Limb (tissue), 2 donors: Measurements from ENCODE around the gene PLEKHO2.
A peak's percentile ranks its signal among the peaks of the same experiment; 100 is the strongest.
"Not testable (repeated sequence)": the region's sequence is repeated elsewhere in the genome, so short reads cannot be mapped to it uniquely, and the experiment has no call there.

Source experiments
- DNase-seq, 2 donors: peaks; one replicate each; pipeline ENCODE4 v3.0.0-alpha.2; 2016; ENCODE audit errors: extremely low spot score in 2 of 2

The PLEKHO2 gene, protein sequence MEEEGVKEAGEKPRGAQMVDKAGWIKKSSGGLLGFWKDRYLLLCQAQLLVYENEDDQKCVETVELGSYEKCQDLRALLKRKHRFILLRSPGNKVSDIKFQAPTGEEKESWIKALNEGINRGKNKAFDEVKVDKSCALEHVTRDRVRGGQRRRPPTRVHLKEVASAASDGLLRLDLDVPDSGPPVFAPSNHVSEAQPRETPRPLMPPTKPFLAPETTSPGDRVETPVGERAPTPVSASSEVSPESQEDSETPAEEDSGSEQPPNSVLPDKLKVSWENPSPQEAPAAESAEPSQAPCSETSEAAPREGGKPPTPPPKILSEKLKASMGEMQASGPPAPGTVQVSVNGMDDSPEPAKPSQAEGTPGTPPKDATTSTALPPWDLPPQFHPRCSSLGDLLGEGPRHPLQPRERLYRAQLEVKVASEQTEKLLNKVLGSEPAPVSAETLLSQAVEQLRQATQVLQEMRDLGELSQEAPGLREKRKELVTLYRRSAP

DNA sequence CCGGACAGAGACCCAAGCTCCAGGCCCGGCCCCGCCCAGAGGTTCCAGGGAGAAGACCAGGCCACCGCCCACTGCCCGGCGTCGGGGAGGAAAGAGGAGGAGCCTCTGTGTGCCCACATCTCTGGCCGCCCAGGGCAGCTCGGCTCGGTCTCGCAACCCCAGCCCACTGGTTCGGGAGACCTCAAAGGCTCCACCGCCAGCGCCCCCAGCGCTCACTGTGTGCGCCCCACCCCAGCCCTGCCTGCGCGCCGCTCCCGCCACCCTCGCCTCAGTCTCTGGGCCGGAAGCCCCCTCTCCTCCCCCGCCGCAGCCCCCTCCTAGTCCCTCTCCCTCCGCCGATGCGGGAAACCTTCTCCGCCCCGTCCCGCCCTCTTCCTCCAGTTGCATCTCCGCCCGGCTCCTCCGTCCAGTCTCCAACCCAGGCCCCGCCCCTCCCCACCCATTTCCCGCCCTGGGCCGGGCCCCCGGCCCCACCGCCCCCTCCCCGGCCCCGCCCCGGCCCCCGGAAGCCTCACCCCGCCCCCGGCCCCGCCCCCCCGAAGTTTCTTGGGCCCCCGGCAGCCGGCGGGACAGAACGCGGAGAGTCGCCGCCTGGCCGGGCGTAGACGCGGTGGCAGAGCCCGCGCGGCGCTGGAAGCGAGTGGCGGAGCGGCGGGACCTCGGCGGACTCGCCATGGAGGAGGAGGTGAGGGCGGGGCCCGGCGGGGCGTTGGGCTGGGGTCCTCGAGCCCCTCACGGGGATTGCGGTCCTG is at the start of gene PLEKHO2:
Gene PLEKHO2, plus strand, starts transcription at position 572 of the 752 bp plus-strand sequence. Its CDS starts 102 bp downstream, at position 674.
- DNase-seq, result peak; percentile 97 to 98

DNA sequence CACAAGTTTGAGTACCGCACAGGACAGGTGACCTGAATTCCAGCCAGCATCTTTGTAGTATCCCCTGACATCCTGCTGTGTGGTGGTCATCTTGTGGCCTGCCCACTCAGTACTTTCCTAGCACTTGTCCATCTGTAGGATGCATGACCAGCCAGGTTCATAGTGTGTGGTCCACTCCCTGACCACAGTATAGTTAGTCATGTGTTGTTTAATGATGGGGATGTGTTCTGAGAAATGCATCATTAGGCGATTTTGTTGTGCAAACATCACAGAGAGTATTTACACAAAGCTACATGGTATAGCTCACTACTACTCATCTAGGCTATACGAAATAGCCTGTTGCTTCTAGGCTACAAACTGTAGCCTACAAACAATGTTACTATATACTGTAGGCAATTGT is 49.4 kb upstream of the PLEKHO2 start:
- no peak for DNase-seq

DNA sequence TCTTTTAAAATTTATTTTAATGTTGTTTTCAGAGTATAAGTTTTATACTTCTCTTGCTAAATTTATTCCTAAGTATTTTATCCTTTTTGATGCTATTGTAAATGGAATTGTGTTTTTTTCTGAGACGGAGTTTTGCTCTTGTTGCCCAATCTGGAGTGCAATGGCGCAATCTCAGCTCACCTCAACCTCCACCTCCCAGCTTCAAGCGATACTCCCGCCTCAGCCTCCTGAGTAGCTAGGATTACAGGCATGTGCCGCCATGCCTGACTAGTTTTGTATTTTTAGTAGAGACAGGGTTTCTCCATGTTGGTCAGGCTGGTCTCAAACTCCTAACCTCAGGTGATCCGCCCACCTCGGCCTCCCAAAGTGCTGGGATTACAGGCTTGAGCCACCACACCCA is 46.4 kb upstream of the PLEKHO2 start:
- DNase-seq, result not testable (repeated sequence)

DNA sequence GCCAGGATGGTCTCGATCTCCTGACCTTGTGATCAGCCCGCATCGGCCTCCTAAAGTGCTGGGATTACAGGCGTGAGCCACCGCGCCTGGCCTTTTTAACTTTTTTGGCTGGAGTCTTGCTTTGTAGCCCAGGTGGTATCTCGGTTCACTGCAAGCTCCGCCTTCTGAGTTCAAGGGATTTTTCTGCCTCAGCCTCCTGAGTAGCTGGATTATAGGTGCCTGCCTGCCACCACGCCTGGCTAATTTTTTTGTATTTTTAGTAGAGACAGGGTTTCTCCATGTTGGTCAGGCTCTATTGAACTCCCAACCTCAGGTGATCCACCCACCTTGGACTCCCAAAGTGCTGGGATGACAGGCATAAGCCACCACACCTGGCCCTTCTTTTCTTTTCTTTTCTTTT is 45.8 kb upstream of the PLEKHO2 start:
- not testable (repeated sequence) for DNase-seq

DNA sequence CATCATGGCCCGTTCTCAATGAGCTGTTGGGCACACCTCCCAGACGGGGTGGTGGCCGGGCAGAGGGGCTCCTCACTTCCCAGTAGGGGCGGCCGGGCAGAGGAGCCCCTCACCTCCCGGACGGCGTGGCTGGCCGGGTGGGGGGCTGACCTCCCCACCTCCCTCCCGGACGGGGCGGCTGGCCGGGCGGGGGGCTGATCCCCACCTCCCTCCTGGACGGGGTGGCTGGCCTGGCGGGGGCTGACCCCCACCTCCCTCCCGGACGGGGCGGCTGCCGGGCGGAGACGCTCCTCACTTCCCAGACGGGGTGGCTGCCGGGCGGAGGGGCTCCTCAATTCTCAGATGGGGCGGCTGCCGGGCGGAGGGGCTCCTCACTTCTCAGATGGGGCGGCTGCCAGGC is 42.8 kb upstream of the PLEKHO2 start:
- DNase-seq, result not testable (repeated sequence)

DNA sequence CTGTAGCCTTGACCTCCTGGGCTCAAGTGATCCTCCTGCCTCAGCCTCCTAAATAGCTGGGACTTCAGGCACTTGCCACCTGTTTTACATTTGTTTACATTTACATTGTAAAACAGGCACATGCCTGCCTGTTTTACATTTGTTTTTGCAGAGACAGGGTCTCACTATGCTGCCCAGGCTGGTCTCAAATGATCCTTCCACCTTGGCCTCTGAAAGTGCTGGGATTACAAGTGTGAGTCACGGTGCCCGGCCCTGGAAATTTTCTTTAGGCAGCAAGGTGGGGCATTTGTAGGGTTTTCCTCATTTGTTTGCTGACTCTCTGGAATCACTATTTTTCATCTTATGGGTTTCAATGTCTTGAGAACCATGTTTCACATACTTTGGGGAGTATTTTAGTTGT is 41.2 kb upstream of the PLEKHO2 start:
- DNase-seq, result no peak

DNA sequence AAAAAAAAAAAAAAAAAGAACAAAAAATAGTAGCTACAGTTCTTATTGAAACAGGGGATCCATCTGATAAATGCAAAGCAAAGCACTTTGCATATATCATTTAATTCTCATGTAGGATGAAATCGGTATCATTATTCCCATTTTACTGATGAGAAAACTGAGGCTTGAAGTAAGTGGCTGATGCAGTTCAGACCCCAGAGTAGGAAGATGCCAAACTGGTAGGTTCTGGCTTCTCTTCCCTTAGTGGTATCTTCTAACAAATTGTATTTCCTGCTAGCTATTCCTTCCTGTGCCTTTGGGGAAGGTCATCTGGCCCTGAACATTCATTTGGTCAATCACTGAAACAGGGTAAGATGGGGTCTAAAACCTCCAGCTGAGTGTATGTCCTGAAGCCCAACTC is 38.2 kb upstream of the PLEKHO2 start:
- DNase-seq, result no peak

DNA sequence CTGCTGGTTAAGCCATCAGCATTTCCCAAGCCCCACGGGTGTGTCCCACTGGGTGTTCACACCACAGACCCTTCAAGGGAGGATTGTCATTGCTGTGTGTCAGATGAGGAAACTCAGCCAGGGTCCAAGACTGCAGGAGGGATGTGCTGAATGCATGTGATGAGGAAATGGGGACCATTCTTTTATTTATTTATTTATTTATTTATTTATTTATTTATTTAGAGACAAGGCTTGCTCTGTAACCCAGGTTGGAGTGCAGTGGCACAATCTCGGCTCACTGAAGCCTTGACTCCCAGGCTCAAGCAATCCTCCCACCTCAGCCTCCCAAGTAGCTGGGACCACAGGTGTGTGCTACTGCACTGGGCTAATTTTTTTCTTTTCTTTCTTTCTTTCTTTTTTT is 37.1 kb upstream of the PLEKHO2 start:
- DNase-seq, result no peak

DNA sequence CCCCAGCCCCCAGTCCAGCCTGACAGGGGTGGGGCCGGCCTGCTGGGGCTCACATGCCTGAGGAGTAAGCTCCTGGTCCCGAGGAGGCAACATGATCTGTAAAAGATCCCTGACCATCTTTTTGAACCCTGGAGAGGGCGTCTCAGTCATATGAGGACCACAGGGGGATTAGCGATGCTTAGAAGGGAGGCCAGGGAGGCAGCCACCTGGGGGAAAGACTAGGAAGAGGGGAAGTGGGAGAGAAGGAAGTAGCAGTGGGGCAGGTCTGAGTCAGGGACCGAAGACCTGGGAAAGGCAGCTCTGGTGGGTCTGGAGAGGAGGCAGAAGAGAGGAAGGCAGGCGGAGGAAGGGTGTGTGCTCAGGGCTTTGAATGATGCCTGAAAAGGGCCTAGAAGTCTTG is 35.2 kb upstream of the PLEKHO2 start:
- DNase-seq, result no peak

DNA sequence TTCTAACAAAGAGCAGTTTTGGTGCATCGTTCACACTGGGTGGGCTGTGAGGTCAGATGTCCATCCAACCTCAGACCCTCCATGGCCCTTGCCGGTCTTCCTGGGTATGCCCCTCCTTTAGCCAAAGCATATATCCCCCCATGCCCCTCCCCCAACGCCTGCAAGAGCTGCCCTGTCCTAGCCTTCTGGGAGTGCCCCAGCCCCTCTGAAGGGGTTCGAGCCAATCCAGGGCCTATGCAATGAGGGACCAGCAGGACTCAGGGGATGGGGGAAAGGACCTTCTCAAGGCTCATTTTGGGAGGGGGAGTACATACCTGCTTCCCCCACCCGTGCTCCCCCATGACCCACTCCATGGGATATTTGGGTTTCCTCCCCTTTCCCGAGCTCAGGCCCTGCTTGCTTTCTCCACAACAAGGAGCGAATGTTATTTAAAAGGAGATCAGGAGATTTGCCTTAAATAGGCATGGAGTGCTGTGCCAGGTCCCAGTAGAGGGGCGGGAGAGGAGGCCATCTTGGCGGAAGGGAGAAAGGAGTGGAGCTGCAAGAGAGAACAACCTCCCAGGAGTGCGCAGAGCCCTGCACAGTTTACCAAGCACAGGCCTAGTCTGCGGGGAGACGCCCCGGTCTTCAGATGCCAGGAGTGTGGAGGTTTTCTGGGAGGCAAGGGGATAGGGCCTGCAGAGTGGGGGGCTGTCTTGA is 34.5 kb upstream of the PLEKHO2 start:
- peak in 1 of 2 donors; percentile 38 for DNase-seq

DNA sequence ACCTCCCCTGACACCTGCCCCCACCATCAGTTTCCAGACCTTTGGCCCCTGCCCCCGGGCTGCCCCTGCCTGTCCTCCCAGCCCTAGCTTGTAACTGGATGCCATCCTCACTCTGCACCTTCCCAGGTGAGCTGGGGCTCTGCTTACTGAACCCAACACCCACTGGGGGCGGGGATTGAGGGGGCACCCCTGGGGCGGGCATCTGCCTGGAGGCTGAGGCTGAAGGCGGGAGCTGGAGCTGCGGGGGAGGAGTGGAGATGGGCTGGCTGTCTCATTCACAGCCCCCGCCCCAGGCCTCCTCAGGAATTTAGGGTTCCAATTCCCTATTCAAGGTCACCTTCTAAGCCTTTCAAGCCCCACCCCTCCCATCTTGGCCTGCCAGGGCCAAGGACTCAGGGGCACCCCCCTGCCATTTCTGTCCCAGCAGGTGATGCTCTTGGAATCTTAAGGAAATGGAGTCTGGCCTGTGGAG is 33.9 kb upstream of the PLEKHO2 start:
- DNase-seq, result no peak

DNA sequence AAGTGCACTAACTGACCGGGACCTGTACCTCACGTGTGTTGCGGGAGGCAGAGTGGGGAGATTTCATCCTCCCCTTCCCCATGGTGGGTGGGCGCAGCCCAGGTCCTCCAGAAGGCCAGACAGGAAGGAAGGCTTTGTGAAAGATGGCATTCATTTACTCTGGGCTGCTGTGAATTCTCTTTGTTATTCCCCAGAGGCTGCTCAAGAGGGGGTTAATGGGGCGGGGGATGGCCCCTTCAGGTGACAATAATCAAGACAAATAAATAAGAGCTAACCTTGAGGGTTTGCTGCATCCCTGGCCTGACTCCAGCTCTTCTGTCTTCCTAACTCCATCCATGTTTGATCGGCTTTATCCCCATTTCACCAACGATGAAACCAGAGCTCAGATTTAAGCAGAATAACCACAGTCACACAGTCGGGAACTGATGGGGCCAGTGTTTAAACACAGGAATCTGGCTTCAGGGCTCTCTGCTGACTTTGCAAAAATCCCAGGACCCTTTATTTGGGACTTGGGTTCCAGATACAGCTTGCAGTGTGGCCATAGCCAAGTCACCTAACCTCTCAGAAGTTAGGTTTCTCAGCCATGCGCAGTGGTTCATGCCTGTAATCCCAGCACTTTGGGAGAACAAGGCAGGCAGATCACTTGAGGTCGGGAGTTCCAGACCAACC is 32.8 kb upstream of the PLEKHO2 start:
- DNase-seq, result no peak

DNA sequence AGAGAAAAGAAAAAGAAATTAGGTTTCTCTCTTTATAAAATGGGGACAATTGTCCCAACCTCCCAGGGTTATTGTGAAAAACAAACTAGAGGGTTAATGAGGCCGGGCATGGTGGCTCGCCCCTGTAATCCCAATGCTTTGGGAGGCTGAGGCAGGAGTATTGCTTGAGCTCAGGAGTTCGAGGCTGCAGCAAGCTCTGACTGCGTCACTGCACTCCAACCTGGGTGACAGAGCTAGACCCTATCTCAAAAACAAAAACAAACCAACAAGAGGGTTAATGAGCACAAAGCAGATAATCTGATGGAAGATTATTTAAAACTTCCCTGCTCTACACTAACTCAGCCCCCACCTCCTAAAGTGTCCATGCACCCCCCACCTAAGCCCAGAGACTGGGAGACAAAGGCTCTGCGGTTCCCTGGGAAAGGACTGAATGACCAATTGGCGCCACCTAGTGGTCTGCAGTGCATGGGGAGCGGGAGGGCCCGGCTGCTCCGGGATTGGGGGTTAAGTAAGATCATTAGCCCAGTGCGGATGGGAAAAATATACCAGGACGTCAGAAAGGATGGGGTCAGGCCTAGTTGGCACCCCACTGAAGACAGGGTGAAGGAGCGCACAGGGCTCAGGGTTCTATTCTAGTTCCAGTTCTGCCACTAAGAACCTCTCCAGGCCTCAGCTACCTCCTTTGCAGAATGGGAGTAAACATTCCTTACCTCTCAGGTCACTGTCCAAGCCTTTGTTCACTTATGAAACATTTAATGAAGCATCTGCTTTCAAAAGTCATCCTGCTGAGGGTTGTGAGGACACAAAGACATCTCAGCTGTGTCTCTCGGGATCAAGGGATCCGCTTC is 31.8 kb upstream of the PLEKHO2 start:
- DNase-seq, result peak; percentile 71 to 86

DNA sequence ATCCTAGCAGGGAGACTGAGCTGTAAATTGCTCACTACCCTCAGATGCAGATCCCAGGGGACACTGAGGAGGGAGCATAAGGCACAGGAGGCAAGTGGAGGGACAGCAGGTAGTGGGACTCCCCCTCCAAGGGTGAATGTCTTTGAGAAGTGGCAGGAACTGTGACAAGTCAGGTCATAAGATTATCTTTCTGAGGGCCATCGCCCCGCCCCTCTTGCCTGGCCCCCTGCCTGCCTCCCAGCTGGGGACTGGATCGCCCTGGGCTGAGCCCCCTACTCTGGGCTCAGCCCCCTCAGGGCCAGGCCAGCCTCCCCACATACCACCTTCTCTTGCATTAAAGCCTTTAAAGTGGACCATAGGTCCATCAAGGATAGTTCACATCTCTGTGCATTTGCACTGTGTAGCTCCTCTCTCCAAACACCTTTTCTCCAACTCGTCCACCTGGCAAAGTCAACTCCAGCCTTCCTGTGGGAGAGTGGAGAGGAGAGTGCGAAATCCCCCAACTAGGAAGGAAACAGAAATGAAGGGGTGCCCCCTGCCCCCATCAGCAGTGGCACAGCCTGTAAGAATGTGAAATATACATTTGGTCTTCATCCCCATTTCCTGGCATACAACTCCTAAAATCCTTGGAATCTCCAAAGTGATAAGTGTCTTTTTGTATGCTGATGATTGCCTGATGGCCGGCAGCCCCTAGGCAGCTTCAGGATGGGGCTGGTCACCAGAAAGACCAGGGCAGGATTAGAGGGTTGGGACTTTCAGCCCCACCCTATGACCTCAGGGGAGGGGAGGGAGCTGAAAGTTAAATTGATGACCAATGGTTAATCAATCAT is 31.0 kb upstream of the PLEKHO2 start:
- DNase-seq, result no peak

DNA sequence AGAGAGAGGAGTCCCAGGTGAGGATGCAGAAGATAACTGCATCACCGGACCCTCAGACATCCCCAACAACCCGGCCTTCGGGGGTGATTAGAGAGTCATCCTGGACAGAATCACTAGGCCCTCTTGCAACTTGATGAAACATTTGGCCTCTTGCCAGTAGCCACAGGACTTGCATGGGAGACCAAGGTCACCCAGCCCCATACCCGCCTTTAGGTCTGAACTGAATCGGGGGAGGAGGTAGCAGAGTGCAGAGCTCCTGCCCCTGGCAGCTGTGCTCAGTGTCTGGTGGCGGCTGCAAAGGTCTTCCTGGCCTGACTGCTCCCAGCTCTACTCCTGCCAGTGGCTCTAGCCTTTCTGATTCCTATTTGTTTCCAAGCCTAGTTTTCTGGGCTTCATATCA is 28.6 kb upstream of the PLEKHO2 start:
- DNase-seq, result no peak

DNA sequence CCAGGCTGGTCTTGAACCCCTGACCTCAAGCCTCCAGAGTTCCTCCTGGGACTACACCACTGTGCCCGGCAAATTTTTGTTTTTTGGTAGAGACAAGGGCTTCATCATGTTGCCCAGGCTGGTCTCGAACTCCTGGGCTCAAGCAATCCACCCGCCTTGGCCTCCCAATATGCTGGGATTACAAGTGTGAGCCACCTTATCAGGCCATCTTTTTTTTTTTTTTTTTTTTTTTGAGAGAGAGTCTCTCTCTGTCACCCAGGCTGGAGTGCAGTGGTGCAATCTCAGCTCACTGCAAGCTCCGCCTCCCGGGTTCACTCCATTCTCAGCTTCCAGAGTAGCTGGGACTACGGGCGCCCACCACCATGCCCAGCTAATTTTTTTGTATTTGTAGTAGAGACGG is 27.4 kb upstream of the PLEKHO2 start:
- not testable (repeated sequence) for DNase-seq

DNA sequence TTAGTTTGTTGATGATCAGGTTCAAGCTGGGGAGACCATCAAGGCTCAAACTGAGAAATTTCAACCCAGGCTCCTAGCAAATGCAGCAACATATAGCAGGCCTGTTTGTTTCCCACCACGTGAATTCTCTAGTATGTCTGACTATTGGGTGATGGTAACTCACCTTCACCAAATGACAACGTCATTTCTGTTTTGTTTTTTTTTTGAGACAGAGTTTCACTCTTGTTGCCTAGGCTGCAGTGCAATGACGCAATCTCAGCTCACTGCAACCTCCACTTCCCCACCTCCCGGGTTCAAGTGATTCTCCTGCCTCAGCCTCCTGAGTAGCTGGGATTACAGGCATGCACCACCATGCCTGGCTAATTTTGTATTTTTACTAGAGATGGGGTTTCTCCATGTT is 26.8 kb upstream of the PLEKHO2 start:
- DNase-seq, result not testable (repeated sequence)

DNA sequence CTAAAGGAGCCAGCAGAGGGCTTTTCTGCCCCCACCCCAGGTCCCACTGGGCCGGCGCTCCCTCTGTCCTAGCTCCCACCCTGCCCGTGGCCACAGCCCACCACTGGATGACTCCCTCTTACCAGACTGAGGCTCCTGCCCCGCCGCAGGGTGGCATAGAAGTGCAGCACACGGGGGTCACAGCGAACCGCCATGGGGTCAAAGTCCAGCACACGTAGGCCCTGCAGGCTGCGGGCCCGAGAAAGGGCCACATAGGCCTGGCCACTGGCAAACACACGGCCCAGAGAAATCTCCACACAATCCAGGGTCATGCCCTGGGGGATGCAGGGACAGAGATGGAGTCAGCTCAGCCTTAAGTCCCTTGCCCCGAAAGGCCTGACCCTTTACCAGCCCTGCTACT is 25.3 kb upstream of the PLEKHO2 start:
- no peak for DNase-seq

DNA sequence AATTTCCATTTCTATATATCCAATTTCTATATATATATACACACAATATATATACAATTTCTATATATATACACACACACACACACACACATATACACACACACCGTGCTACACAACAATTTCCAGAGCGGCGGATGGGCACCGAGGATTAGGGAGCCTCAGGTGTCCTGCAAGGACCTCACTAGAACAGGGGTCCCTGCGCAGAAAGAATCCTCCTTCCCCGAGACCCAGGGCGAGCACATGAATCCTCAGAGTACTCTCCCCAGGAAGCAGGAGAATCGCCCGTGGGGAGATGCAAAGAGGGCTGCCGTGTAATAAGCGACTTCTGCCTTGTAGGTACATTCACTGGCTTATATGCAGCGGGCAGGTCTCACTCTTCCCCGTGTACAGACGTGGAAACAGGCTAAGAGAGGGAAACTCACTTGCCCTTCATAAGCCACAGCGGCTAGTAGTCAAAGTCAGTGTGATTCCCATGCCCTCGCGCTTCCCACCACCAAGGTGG is 16.7 kb upstream of the PLEKHO2 start:
- DNase-seq, result no peak
